GM21737 (cell line): ENCODE results near the gene IGFLR1.

Experiments used
- ATAC-seq: cut with Tn5 transposase; IDR thresholded peaks from one replicate; pipeline ENCODE4 v1.9.1; 2021; ENCODE audit warnings: mild to moderate bottlenecking, moderate library complexity; ENCODE audit not compliant: unreplicated experiment

IGFLR1 gene

GRCh38 chr19:35756377-35757230, 14.4 kb upstream of the IGFLR1 start, which contains the start of gene HSPB6:
TSS of gene HSPB6 (minus strand) at chr19:35757029. CDS start at chr19:35757008, 21 bp downstream.
- ATAC-seq, result no peak

- ATAC-seq, result no peak
Measured at GRCh38 chr19:35755550-35756376, 13.5 kb upstream of the IGFLR1 start.

GRCh38 chr19:35755131-35755549, 12.9 kb upstream of the IGFLR1 start:
- ATAC-seq, result no peak

GRCh38 chr19:35754370-35755130, 12.3 kb upstream of the IGFLR1 start:
- no peak for ATAC-seq

- ATAC-seq, result no peak
Measured at GRCh38 chr19:35753634-35754369, 11.6 kb upstream of the IGFLR1 start.

GRCh38 chr19:35752746-35753350, 10.6 kb upstream of the IGFLR1 start:
- ATAC-seq, result no peak

- no peak for ATAC-seq
Measured at GRCh38 chr19:35751839-35752745, 9.8 kb upstream of the IGFLR1 start.

- no peak for ATAC-seq
Measured at GRCh38 chr19:35750167-35750566, 7.9 kb upstream of the IGFLR1 start.

GRCh38 chr19:35748106-35749020, 6.1 kb upstream of the IGFLR1 start, which contains the start of gene LIN37:
TSS of gene LIN37 (plus strand) at chr19:35748576. CDS start at chr19:35748725, 149 bp downstream.
- peak; percentile 72 for ATAC-seq

GRCh38 chr19:35746531-35746930, 4.3 kb upstream of the IGFLR1 start:
- no peak for ATAC-seq

- ATAC-seq, result no peak
Measured at GRCh38 chr19:35746087-35746462, 3.8 kb upstream of the IGFLR1 start.

GRCh38 chr19:35745328-35746086, 3.3 kb upstream of the IGFLR1 start, which contains the start of the genes PSENEN and U2AF1L4:
TSS of gene PSENEN (plus strand) at chr19:35745651. CDS start at chr19:35745931, 280 bp downstream.
TSS of gene U2AF1L4 (minus strand) at chr19:35745418. CDS start at chr19:35745391, 27 bp downstream.
- peak; percentile 35 for ATAC-seq

GRCh38 chr19:35744430-35745327, 2.4 kb upstream of the IGFLR1 start:
- ATAC-seq, result peak; percentile 28

- ATAC-seq, result no peak
Measured at GRCh38 chr19:35743640-35744429, 1.6 kb upstream of the IGFLR1 start.

GRCh38 chr19:35741203-35741515, 1.1 kb downstream of the IGFLR1 start:
- no peak for ATAC-seq
